SU-DHL-6 (cell line): Measurements from ENCODE around the gene KRT4.

Experiments
- H2AFZ ChIP-seq: fragments of 200-600 bp; sonication (generic); 2 replicates; pipeline ENCODE4 v1.6.1; 2014; ENCODE audit warnings: low read depth, mild to moderate bottlenecking, moderate library complexity, mixed read lengths, antibody characterized with exemption, low read length; ENCODE audit not compliant: severe bottlenecking
- H3F3A ChIP-seq: fragments of 200-600 bp; shearing (Covaris generic); 2 replicates; pipeline ENCODE4 v1.6.0; 2016; ENCODE audit warnings: antibody characterized with exemption, mild to moderate bottlenecking; ENCODE audit not compliant: insufficient read depth
- H3K27ac ChIP-seq: fragments of 200-600 bp; sonication (generic); 2 replicates; pipeline ENCODE4 v1.5.1; 2016; ENCODE audit warnings: low read depth, mild to moderate bottlenecking, low read length, moderate library complexity, mixed read lengths
- H3K27me3 ChIP-seq: fragments of 200-600 bp; sonication (generic), shearing (Covaris generic); 2 replicates; pipeline ENCODE4 v1.6.0; 2014; ENCODE audit warnings: mild to moderate bottlenecking, low read length
- H3K36me3 ChIP-seq: fragments of 200-600 bp; sonication (generic); 2 replicates; pipeline ENCODE4 v1.6.1; 2014; ENCODE audit warnings: mild to moderate bottlenecking, low read length, mixed read lengths
- H3K4me2 ChIP-seq: fragments of 300-600, 200-600 bp; shearing (Covaris generic), sonication (generic); 2 replicates; pipeline ENCODE4 v1.6.0; 2014; ENCODE audit warnings: low read length, low read depth, mild to moderate bottlenecking; ENCODE audit not compliant: poor library complexity, severe bottlenecking
- H3K4me3 ChIP-seq: fragments of 200-600 bp; sonication (generic); 2 replicates; pipeline ENCODE4 v1.5.1; 2014; ENCODE audit warnings: antibody characterized with exemption, low read length, mild to moderate bottlenecking, mixed read lengths; ENCODE audit not compliant: insufficient read depth, poor library complexity, severe bottlenecking
- H3K79me2 ChIP-seq: fragments of 200-600 bp; sonication (generic); 2 replicates; pipeline ENCODE4 v1.6.1; 2014; ENCODE audit warnings: mild to moderate bottlenecking, low read length, moderate library complexity; ENCODE audit not compliant: insufficient read depth
- H3K9ac ChIP-seq: fragments of 200-600 bp; sonication (generic); 2 replicates; pipeline ENCODE4 v1.7.0; 2014; ENCODE audit warnings: mild to moderate bottlenecking, low read length
- H3K9me2 ChIP-seq: fragments of 200-600 bp; sonication (generic); replicated peaks from 2 replicates; pipeline ENCODE4 v1.6.1; 2014; ENCODE audit warnings: low read length; ENCODE audit not compliant: insufficient read depth
- H3K9me3 ChIP-seq: fragments of 200-600 bp; sonication (generic); 2 replicates; pipeline ENCODE4 v1.6.1; 2014; ENCODE audit warnings: low read length, mixed read lengths; ENCODE audit not compliant: insufficient read depth
- H4K20me1 ChIP-seq: fragments of 200-600 bp; sonication (generic); 2 replicates; pipeline ENCODE4 v1.6.1; 2014; ENCODE audit warnings: low read depth, mild to moderate bottlenecking, antibody characterized with exemption, low read length, moderate library complexity, mixed read lengths
- CTCF ChIP-seq: fragments of 200-600 bp; sonication (generic); IDR thresholded peaks from one replicate; pipeline ENCODE4 v1.5.1; 2017; ENCODE audit warnings: antibody characterized with exemption, mild to moderate bottlenecking, low read length, moderate library complexity; ENCODE audit not compliant: insufficient read depth, poor library complexity, severe bottlenecking
- EZH2phosphoT487 ChIP-seq: fragments of 200-600 bp; sonication (generic), shearing (Covaris generic); conservative IDR thresholded peaks from 2 replicates; pipeline ENCODE4 v1.6.1; 2018; ENCODE audit warnings: mild to moderate bottlenecking, antibody characterized with exemption, low read length, moderate library complexity, mixed read lengths

Gene KRT4

GRCh38 chr12:52832451-52832850 is 18.5 kb upstream of the KRT4 start:
- H3K9me2 ChIP-seq = no peaks in the 10 kb centered on the region
- no peaks in the 10 kb centered on the region for H3K36me3 ChIP-seq
- H3K4me3 ChIP-seq = no peak overlapping the region
- no peaks in the 10 kb centered on the region for H4K20me1 ChIP-seq
- no peak for TF ChIP-seq EZH2phosphoT487
- no peak for TF ChIP-seq CTCF
- no peaks in the 10 kb centered on the region for H3F3A ChIP-seq
- H3K27me3 ChIP-seq = 0 out of 2 replicates have a peak, but pooled peaks cover under 1% of the 10 kb centered on the region
- no peak overlapping the region for H3K9ac ChIP-seq
- no peaks in the 10 kb centered on the region for H3K79me2 ChIP-seq
- no peak overlapping the region for H3K4me2 ChIP-seq
- H3K27ac ChIP-seq = no peak overlapping the region
- H3K9me3 ChIP-seq = no peaks in the 10 kb centered on the region
- no peak overlapping the region for H2AFZ ChIP-seq

- Histone ChIP-seq H3K79me2 (no peaks in the 10 kb centered on the region), H3K4me3 (no peak overlapping the region), H3K4me2 (no peak overlapping the region), H3K9ac (no peak overlapping the region), H2AFZ (no peak overlapping the region), H4K20me1 (no peaks in the 10 kb centered on the region), H3K36me3 (no peaks in the 10 kb centered on the region), H3K9me3 (no peaks in the 10 kb centered on the region), H3F3A (no peaks in the 10 kb centered on the region), H3K27me3 (0 out of 2 replicates have a peak, but pooled peaks cover 4% of the 10 kb centered on the region), H3K27ac (no peak overlapping the region), H3K9me2 (no peaks in the 10 kb centered on the region)
- TF ChIP-seq EZH2phosphoT487 (no peak), CTCF (no peak)
Measured at GRCh38 chr12:52831251-52831650, 17.3 kb upstream of the KRT4 start.

- no peaks in the 10 kb centered on the region for H3K36me3 ChIP-seq
- H3F3A ChIP-seq = no peaks in the 10 kb centered on the region
- no peak overlapping the region for H3K4me3 ChIP-seq
- no peak overlapping the region for H2AFZ ChIP-seq
- no peak overlapping the region for H3K27ac ChIP-seq
- H3K9me2 ChIP-seq = no peaks in the 10 kb centered on the region
- no peaks in the 10 kb centered on the region for H3K79me2 ChIP-seq
- no peaks in the 10 kb centered on the region for H4K20me1 ChIP-seq
- H3K4me2 ChIP-seq = no peak overlapping the region
- no peak overlapping the region for H3K9ac ChIP-seq
- TF ChIP-seq CTCF (no peak), EZH2phosphoT487 (no peak)
- 0 out of 2 replicates have a peak, but pooled peaks cover 4% of the 10 kb centered on the region for H3K27me3 ChIP-seq
- H3K9me3 ChIP-seq = no peaks in the 10 kb centered on the region
Measured at GRCh38 chr12:52829986-52830770, 16.3 kb upstream of the KRT4 start.
